Neural cell (in vitro differentiated cells): ENCODE measurements around the gene VWA8. TPM values are rescaled to one million over a fixed set of nuclear protein-coding genes. Genes with fewer than 3 reads are reported as not detected.

Experiments used
- H2AFZ ChIP-seq: fragments of 200-600, 300-800 bp; sonication (generic), shearing (Covaris generic); 2 replicates; pipeline ENCODE4 v1.6.0; 2014; ENCODE audit warnings: low read depth, mild to moderate bottlenecking, antibody characterized with exemption, low read length, moderate library complexity
- H3F3A ChIP-seq: fragments of 200-600 bp; shearing (Covaris generic); 2 replicates; pipeline ENCODE4 v1.6.1; 2016; ENCODE audit warnings: mild to moderate bottlenecking, moderate library complexity, mixed read lengths, antibody characterized with exemption, low read length; ENCODE audit not compliant: insufficient read depth, poor library complexity, severe bottlenecking
- H3K27ac ChIP-seq: fragments of 200-600, 300-800 bp; sonication (generic), shearing (Covaris generic); 2 replicates; pipeline ENCODE4 v1.5.1; 2014; ENCODE audit warnings: mild to moderate bottlenecking, low read length, moderate library complexity
- H3K27me3 ChIP-seq: fragments of 300-800, 200-600 bp; sonication (generic), shearing (Covaris generic); 2 replicates; pipeline ENCODE4 v1.6.0; 2014; ENCODE audit warnings: mild to moderate bottlenecking, low read depth, low read length, moderate library complexity; ENCODE audit not compliant: insufficient read depth
- H3K36me3 ChIP-seq: fragments of 300-800, 200-600 bp; sonication (generic), shearing (Covaris generic); 2 replicates; pipeline ENCODE4 v1.5.1; 2014; ENCODE audit warnings: mild to moderate bottlenecking, antibody characterized with exemption, low read length, moderate library complexity; ENCODE audit not compliant: insufficient read depth
- H3K4me2 ChIP-seq: fragments of 300-800, 200-600 bp; sonication (generic), shearing (Covaris generic); 2 replicates; pipeline ENCODE4 v1.6.0; 2014; ENCODE audit warnings: mild to moderate bottlenecking, low read length
- H3K4me3 ChIP-seq: fragments of 300-800, 200-600 bp; sonication (generic), shearing (Covaris generic); 2 replicates; pipeline ENCODE4 v1.5.1; 2014; ENCODE audit warnings: mild to moderate bottlenecking, low read length, moderate library complexity
- H3K79me2 ChIP-seq: fragments of 200-600 bp; shearing (Covaris generic); replicated peaks from 2 replicates; pipeline ENCODE4 v1.6.0; 2014; ENCODE audit warnings: mild to moderate bottlenecking, low read length, moderate library complexity; ENCODE audit not compliant: insufficient read depth
- H3K9ac ChIP-seq: fragments of 300-800, 200-600 bp; sonication (generic), shearing (Covaris generic); 2 replicates; pipeline ENCODE4 v1.6.1; 2016; ENCODE audit warnings: mild to moderate bottlenecking, low read length, mixed read lengths
- H3K9me2 ChIP-seq: fragments of 200-600 bp; shearing (Covaris generic); 2 replicates; pipeline ENCODE4 v1.6.1; 2016; ENCODE audit warnings: mild to moderate bottlenecking, low read length, mixed read lengths; ENCODE audit not compliant: insufficient read depth
- H3K9me3 ChIP-seq: fragments of 200-600, 300-800 bp; sonication (generic), shearing (Covaris generic); 2 replicates; pipeline ENCODE4 v1.6.1; 2016; ENCODE audit warnings: mild to moderate bottlenecking, mixed run types, low read length, moderate library complexity, mixed read lengths
- H4K20me1 ChIP-seq: fragments of 200-600 bp; shearing (Covaris generic); 2 replicates; pipeline ENCODE4 v1.6.1; 2016; ENCODE audit warnings: mild to moderate bottlenecking, mixed run types; ENCODE audit not compliant: insufficient read depth
- CTCF ChIP-seq: fragments of 450-650 bp; IDR thresholded peaks from 2 replicates; pipeline ENCODE4 v1.5.1; 2014; ENCODE audit warnings: antibody characterized with exemption, mild to moderate bottlenecking, moderate library complexity; ENCODE audit not compliant: poor library complexity, severe bottlenecking
- EP300 ChIP-seq: fragments of 450-650 bp; conservative IDR thresholded peaks from 2 replicates; pipeline ENCODE4 v1.6.1; 2014; ENCODE audit warnings: antibody characterized with exemption, mild to moderate bottlenecking, moderate library complexity; ENCODE audit not compliant: poor library complexity, severe bottlenecking
- EZH2 ChIP-seq: fragments of 200-600, 300-800 bp; shearing (Covaris generic), sonication (generic); IDR thresholded peaks from 2 replicates; pipeline ENCODE4 v1.6.1; 2014; ENCODE audit warnings: antibody characterized with exemption, low read length, borderline replicate concordance, mild to moderate bottlenecking; ENCODE audit not compliant: insufficient read depth, poor library complexity, severe bottlenecking
- MXI1 ChIP-seq: fragments of 450-650 bp; conservative IDR thresholded peaks from 2 replicates; pipeline ENCODE4 v1.6.1; 2014; ENCODE audit warnings: antibody characterized with exemption, mild to moderate bottlenecking; ENCODE audit not compliant: poor library complexity, severe bottlenecking
- POLR2AphosphoS5 ChIP-seq: IDR thresholded peaks from 2 replicates; pipeline ENCODE4 v1.6.1; 2012
- RAD21 ChIP-seq: fragments of 450-650 bp; conservative IDR thresholded peaks from 2 replicates; pipeline ENCODE4 v1.6.1; 2014; ENCODE audit warnings: antibody characterized with exemption, mild to moderate bottlenecking, moderate library complexity
- REST ChIP-seq: IDR thresholded peaks from 2 replicates; pipeline ENCODE4 v1.6.1; 2012; ENCODE audit warnings: borderline replicate concordance
- SMC3 ChIP-seq: fragments of 450-650 bp; conservative IDR thresholded peaks from 2 replicates; pipeline ENCODE4 v1.6.1; 2014; ENCODE audit warnings: antibody characterized with exemption, mild to moderate bottlenecking, moderate library complexity; ENCODE audit not compliant: poor library complexity
- TAF1 ChIP-seq: IDR thresholded peaks from 2 replicates; pipeline ENCODE4 v1.6.1; 2012; ENCODE audit warnings: low read depth
- polyA plus RNA-seq: library from polyadenylated mRNA; depleted of rRNA; stranded (reverse); fragments of >200 nt; gene quantifications from 2 replicates; pipeline ENCODE4 v1.2.3, GENCODE V29; 2014

The VWA8 gene
- polyA plus RNA-seq, 1 donor from 2014 or later = 3.6 TPM

- no peaks in the 10 kb centered on the region for H3K27me3 ChIP-seq
- H3K4me2 ChIP-seq = no peak overlapping the region
- H3K9me3 ChIP-seq = no peaks in the 10 kb centered on the region
- no peaks in the 10 kb centered on the region for H3K36me3 ChIP-seq
- no peak overlapping the region for H3K27ac ChIP-seq
- H3K79me2 ChIP-seq = no peaks in the 10 kb centered on the region
- TF ChIP-seq TAF1 (no peak), CTCF (no peak), REST (no peak), POLR2AphosphoS5 (no peak), MXI1 (no peak), EZH2 (no peak), SMC3 (no peak), EP300 (no peak), RAD21 (no peak)
- H3K9ac ChIP-seq = no peak overlapping the region
- H3K4me3 ChIP-seq = no peak overlapping the region
- H4K20me1 ChIP-seq = no peaks in the 10 kb centered on the region
- H2AFZ ChIP-seq = no peak overlapping the region
- no peaks in the 10 kb centered on the region for H3K9me2 ChIP-seq
- no peaks in the 10 kb centered on the region for H3F3A ChIP-seq
Observed at GRCh38 chr13:41897126-41897525, 63.8 kb downstream of the VWA8 start.

- Histone ChIP-seq H3K4me3 (no peak overlapping the region), H3K9me2 (no peaks in the 10 kb centered on the region), H3F3A (no peaks in the 10 kb centered on the region), H2AFZ (no peak overlapping the region), H3K27ac (no peak overlapping the region), H3K9me3 (no peaks in the 10 kb centered on the region), H3K36me3 (no peaks in the 10 kb centered on the region), H3K9ac (no peak overlapping the region), H4K20me1 (no peaks in the 10 kb centered on the region), H3K79me2 (no peaks in the 10 kb centered on the region), H3K27me3 (no peaks in the 10 kb centered on the region), H3K4me2 (no peak overlapping the region)
- TF ChIP-seq CTCF (no peak), TAF1 (no peak), EP300 (no peak), REST (no peak), EZH2 (no peak), POLR2AphosphoS5 (no peak)
Observed at GRCh38 chr13:41895478-41895877, 65.4 kb downstream of the VWA8 start.
